ENCODE results near the gene SLC10A3.

Gene SLC10A3

DNA sequence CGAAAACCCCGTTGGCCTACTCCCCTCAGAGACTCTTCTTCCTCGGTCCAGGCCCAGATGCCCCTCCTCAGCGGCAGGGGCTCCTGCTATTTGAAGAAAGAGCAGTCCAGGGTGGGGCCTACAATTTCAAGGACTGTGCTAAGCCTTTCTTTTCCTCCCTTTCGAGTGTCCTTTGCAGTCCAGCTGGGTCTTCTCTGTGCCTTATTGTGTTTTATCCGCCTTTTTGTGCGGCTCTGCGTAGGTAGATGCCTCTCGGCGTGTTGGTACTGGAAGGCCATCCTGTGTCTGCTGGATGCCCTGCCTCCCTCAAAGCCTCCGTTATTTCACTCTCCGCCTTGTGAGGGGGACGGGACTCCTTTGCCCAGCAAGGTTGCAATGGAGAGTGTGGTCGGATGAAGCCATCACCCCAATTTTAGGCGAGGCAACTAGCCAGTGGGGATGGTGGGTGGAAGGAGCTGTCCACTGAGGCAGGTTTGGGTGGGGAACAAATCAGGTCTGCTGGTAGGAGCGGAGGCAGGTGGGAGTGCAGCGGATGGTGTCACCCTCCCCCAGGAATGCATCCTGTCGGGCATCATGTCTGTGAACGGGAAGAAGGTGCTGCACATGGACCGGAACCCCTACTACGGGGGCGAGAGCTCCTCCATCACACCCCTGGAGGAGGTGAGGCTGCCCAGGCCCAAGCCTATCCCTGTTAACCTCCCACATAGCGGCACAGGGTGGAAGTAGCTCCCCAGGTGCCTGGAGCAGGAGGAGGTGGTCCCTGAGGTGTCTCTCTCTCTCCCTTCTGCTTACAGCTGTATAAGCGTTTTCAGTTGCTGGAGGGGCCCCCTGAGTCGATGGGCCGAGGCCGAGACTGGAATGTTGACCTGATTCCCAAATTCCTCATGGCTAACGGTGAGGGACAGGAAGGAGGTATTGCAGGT, 52.2 kb downstream of the SLC10A3 start:
- no peak for DNase-seq
